D721Med (cell line): ENCODE results near the gene WNT3.

Experiments
- DNase-seq: peaks from one replicate; pipeline ENCODE4 v3.0.0; 2011; ENCODE audit warnings: low spot score; ENCODE audit not compliant: insufficient read length
- FAIRE-seq: peaks from 2 replicates; lab custom pipeline; 2011; peaks lifted over from hg19 to GRCh38; lab: Jason Lieb, UNC
- CTCF ChIP-seq: IDR thresholded peaks from 2 replicates; pipeline ENCODE4 v1.5.1; 2012; ENCODE audit warnings: mild to moderate bottlenecking, control low read depth; ENCODE audit not compliant: insufficient read depth; ENCODE audit errors: missing control alignments

The WNT3 gene

GRCh38 chr17:46719891-46720290 lies 98.6 kb downstream of the WNT3 start:
- DNase-seq (no peak), FAIRE-seq (peak; percentile 88)
- TF ChIP-seq CTCF: no peak

GRCh38 chr17:46717999-46718398 lies 100.5 kb downstream of the WNT3 start:
- FAIRE-seq (no peak), DNase-seq (no peak)
- no peak for TF ChIP-seq CTCF
